Neural cell (in vitro differentiated cells): ENCODE measurements around the gene LETMD1. TPM values are rescaled to one million over a fixed set of nuclear protein-coding genes. Genes with fewer than 3 reads are reported as not detected.

Experiments
- H2AFZ ChIP-seq: fragments of 200-600, 300-800 bp; sonication (generic), shearing (Covaris generic); 2 replicates; pipeline ENCODE4 v1.6.0; 2014; ENCODE audit warnings: low read depth, mild to moderate bottlenecking, antibody characterized with exemption, low read length, moderate library complexity
- H3F3A ChIP-seq: fragments of 200-600 bp; shearing (Covaris generic); 2 replicates; pipeline ENCODE4 v1.6.1; 2016; ENCODE audit warnings: mild to moderate bottlenecking, moderate library complexity, mixed read lengths, antibody characterized with exemption, low read length; ENCODE audit not compliant: insufficient read depth, poor library complexity, severe bottlenecking
- H3K27ac ChIP-seq: fragments of 200-600, 300-800 bp; sonication (generic), shearing (Covaris generic); 2 replicates; pipeline ENCODE4 v1.5.1; 2014; ENCODE audit warnings: mild to moderate bottlenecking, low read length, moderate library complexity
- H3K27me3 ChIP-seq: fragments of 300-800, 200-600 bp; sonication (generic), shearing (Covaris generic); 2 replicates; pipeline ENCODE4 v1.6.0; 2014; ENCODE audit warnings: mild to moderate bottlenecking, low read depth, low read length, moderate library complexity; ENCODE audit not compliant: insufficient read depth
- H3K36me3 ChIP-seq: fragments of 300-800, 200-600 bp; sonication (generic), shearing (Covaris generic); 2 replicates; pipeline ENCODE4 v1.5.1; 2014; ENCODE audit warnings: mild to moderate bottlenecking, antibody characterized with exemption, low read length, moderate library complexity; ENCODE audit not compliant: insufficient read depth
- H3K4me2 ChIP-seq: fragments of 300-800, 200-600 bp; sonication (generic), shearing (Covaris generic); 2 replicates; pipeline ENCODE4 v1.6.0; 2014; ENCODE audit warnings: mild to moderate bottlenecking, low read length
- H3K4me3 ChIP-seq: fragments of 300-800, 200-600 bp; sonication (generic), shearing (Covaris generic); 2 replicates; pipeline ENCODE4 v1.5.1; 2014; ENCODE audit warnings: mild to moderate bottlenecking, low read length, moderate library complexity
- H3K79me2 ChIP-seq: fragments of 200-600 bp; shearing (Covaris generic); replicated peaks from 2 replicates; pipeline ENCODE4 v1.6.0; 2014; ENCODE audit warnings: mild to moderate bottlenecking, low read length, moderate library complexity; ENCODE audit not compliant: insufficient read depth
- H3K9ac ChIP-seq: fragments of 300-800, 200-600 bp; sonication (generic), shearing (Covaris generic); 2 replicates; pipeline ENCODE4 v1.6.1; 2016; ENCODE audit warnings: mild to moderate bottlenecking, low read length, mixed read lengths
- H3K9me2 ChIP-seq: fragments of 200-600 bp; shearing (Covaris generic); 2 replicates; pipeline ENCODE4 v1.6.1; 2016; ENCODE audit warnings: mild to moderate bottlenecking, low read length, mixed read lengths; ENCODE audit not compliant: insufficient read depth
- H3K9me3 ChIP-seq: fragments of 200-600, 300-800 bp; sonication (generic), shearing (Covaris generic); 2 replicates; pipeline ENCODE4 v1.6.1; 2016; ENCODE audit warnings: mild to moderate bottlenecking, mixed run types, low read length, moderate library complexity, mixed read lengths
- H4K20me1 ChIP-seq: fragments of 200-600 bp; shearing (Covaris generic); 2 replicates; pipeline ENCODE4 v1.6.1; 2016; ENCODE audit warnings: mild to moderate bottlenecking, mixed run types; ENCODE audit not compliant: insufficient read depth
- CTCF ChIP-seq: fragments of 450-650 bp; IDR thresholded peaks from 2 replicates; pipeline ENCODE4 v1.5.1; 2014; ENCODE audit warnings: antibody characterized with exemption, mild to moderate bottlenecking, moderate library complexity; ENCODE audit not compliant: poor library complexity, severe bottlenecking
- EP300 ChIP-seq: fragments of 450-650 bp; conservative IDR thresholded peaks from 2 replicates; pipeline ENCODE4 v1.6.1; 2014; ENCODE audit warnings: antibody characterized with exemption, mild to moderate bottlenecking, moderate library complexity; ENCODE audit not compliant: poor library complexity, severe bottlenecking
- EZH2 ChIP-seq: fragments of 200-600, 300-800 bp; shearing (Covaris generic), sonication (generic); IDR thresholded peaks from 2 replicates; pipeline ENCODE4 v1.6.1; 2014; ENCODE audit warnings: antibody characterized with exemption, low read length, borderline replicate concordance, mild to moderate bottlenecking; ENCODE audit not compliant: insufficient read depth, poor library complexity, severe bottlenecking
- MXI1 ChIP-seq: fragments of 450-650 bp; conservative IDR thresholded peaks from 2 replicates; pipeline ENCODE4 v1.6.1; 2014; ENCODE audit warnings: antibody characterized with exemption, mild to moderate bottlenecking; ENCODE audit not compliant: poor library complexity, severe bottlenecking
- POLR2AphosphoS5 ChIP-seq: IDR thresholded peaks from 2 replicates; pipeline ENCODE4 v1.6.1; 2012
- RAD21 ChIP-seq: fragments of 450-650 bp; conservative IDR thresholded peaks from 2 replicates; pipeline ENCODE4 v1.6.1; 2014; ENCODE audit warnings: antibody characterized with exemption, mild to moderate bottlenecking, moderate library complexity
- REST ChIP-seq: IDR thresholded peaks from 2 replicates; pipeline ENCODE4 v1.6.1; 2012; ENCODE audit warnings: borderline replicate concordance
- SMC3 ChIP-seq: fragments of 450-650 bp; conservative IDR thresholded peaks from 2 replicates; pipeline ENCODE4 v1.6.1; 2014; ENCODE audit warnings: antibody characterized with exemption, mild to moderate bottlenecking, moderate library complexity; ENCODE audit not compliant: poor library complexity
- TAF1 ChIP-seq: IDR thresholded peaks from 2 replicates; pipeline ENCODE4 v1.6.1; 2012; ENCODE audit warnings: low read depth
- polyA plus RNA-seq: library from polyadenylated mRNA; depleted of rRNA; stranded (reverse); fragments of >200 nt; gene quantifications from 2 replicates; pipeline ENCODE4 v1.2.3, GENCODE V29; 2014

The LETMD1 gene
- polyA plus RNA-seq, 1 donor from 2014 or later: 101 TPM

- Histone ChIP-seq H3K9me3 (no peaks in the 10 kb centered on the region), H2AFZ (no peak overlapping the region), H3K4me2 (peak overlapping the region; percentile 66), H3K79me2 (peaks cover 5% of the 10 kb centered on the region), H4K20me1 (no peaks in the 10 kb centered on the region), H3K36me3 (no peaks in the 10 kb centered on the region), H3K9me2 (no peaks in the 10 kb centered on the region), H3K27ac (no peak overlapping the region), H3F3A (no peaks in the 10 kb centered on the region), H3K4me3 (peak overlapping the region; percentile 71), H3K9ac (no peak overlapping the region), H3K27me3 (no peaks in the 10 kb centered on the region)
- TF ChIP-seq CTCF (no peak), EZH2 (no peak), POLR2AphosphoS5 (no peak), SMC3 (no peak), TAF1 (no peak), MXI1 (no peak), EP300 (no peak)
Measured at GRCh38 chr12:51049525-51049924, 1.4 kb downstream of the LETMD1 start.

GRCh38 chr12:51051787-51052186, 3.7 kb downstream of the LETMD1 start:
- Histone ChIP-seq H2AFZ (no peak overlapping the region), H4K20me1 (no peaks in the 10 kb centered on the region), H3K27ac (no peak overlapping the region), H3F3A (no peaks in the 10 kb centered on the region), H3K79me2 (peaks cover 5% of the 10 kb centered on the region), H3K27me3 (no peaks in the 10 kb centered on the region), H3K36me3 (no peaks in the 10 kb centered on the region), H3K4me3 (no peak overlapping the region), H3K9me3 (no peaks in the 10 kb centered on the region), H3K4me2 (no peak overlapping the region), H3K9me2 (no peaks in the 10 kb centered on the region), H3K9ac (no peak overlapping the region)
- no peak for TF ChIP-seq RAD21
- TF ChIP-seq TAF1: no peak
- TF ChIP-seq EZH2: no peak
- no peak for TF ChIP-seq REST
- TF ChIP-seq SMC3: no peak
- TF ChIP-seq CTCF: no peak
- TF ChIP-seq EP300: no peak
- TF ChIP-seq POLR2AphosphoS5: no peak
- no peak for TF ChIP-seq MXI1
